GM19099 (cell line): Measurements from ENCODE around the gene TM4SF18.

Experiments
- POLR2A ChIP-seq: IDR thresholded peaks from 3 replicates; pipeline ENCODE4 v1.6.1; 2011; ENCODE audit warnings: low read depth; ENCODE audit not compliant: insufficient read length; ENCODE audit errors: extremely low read depth

The TM4SF18 gene, protein sequence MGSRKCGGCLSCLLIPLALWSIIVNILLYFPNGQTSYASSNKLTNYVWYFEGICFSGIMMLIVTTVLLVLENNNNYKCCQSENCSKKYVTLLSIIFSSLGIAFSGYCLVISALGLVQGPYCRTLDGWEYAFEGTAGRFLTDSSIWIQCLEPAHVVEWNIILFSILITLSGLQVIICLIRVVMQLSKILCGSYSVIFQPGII

DNA sequence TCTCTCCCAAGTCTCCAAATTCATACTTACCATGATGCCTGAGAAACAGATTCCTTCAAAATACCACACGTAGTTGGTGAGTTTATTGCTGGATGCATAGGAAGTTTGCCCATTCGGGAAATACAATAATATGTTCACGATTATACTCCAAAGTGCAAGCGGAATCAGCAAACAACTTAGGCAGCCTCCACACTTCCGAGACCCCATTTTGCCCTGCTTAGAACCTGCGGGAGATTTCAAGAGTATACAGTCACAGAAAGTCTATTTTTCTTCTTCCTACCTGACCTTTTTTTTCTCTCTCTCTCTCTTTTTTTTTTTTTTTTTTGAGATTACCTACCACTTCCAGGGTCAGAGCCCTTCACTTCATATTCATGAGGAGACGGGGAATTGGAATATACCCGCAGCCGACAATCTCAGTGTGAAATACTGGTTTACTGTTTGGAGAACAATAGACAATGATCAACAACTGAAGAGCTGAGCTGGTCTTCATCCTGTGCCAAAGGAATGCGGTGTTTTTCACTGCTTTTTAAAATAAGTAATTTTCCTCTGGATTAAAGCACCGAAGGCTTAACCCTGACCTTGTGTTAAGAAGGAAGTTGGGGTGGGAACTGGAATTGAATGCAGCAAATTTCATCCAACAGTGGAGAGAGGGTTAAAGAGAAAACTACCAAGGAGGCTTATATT lies at the start of gene TM4SF18:
Gene TM4SF18, minus strand, starts transcription at position 461 of the 684 bp plus-strand sequence. Its CDS starts 254 bp downstream, at position 207.
- no peak for TF ChIP-seq POLR2A

DNA sequence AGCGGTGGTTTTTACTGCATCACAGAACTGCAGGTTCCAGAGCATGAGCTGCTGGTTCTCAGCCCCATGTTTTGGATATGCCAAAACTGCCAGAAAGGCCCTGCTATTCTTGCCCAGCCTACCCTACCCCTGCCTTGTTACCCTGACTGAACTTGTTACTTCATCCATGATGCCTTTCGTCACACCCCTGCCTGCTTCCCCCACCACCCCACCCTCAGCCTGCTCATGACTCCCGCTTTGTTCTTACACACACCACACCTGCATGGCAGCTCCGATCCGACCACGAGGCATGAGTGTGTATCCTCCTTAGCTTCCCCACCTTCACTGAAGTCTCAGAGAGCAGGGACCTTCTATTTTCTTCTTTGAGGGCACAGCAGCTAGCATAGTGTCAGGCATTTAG lies 49.1 kb upstream of the TM4SF18 start:
- TF ChIP-seq POLR2A: no peak

DNA sequence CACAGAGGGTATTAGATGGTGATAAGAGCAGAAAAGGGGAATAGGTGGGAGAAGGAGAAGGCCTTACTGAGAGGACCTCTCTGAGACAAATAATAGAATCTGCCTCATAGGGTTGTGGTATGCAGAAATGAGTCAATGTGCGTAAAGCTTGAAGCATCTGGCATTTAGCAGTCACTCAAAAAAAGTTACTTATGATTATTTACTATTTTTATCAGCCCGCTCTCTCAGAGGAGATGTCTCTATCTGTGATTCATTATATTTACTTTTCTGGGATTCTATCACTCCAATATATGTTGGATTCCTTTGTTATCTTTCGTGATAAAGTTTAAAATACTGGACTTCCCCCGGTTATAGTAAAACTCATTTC lies 48.6 kb upstream of the TM4SF18 start:
- no peak for TF ChIP-seq POLR2A

DNA sequence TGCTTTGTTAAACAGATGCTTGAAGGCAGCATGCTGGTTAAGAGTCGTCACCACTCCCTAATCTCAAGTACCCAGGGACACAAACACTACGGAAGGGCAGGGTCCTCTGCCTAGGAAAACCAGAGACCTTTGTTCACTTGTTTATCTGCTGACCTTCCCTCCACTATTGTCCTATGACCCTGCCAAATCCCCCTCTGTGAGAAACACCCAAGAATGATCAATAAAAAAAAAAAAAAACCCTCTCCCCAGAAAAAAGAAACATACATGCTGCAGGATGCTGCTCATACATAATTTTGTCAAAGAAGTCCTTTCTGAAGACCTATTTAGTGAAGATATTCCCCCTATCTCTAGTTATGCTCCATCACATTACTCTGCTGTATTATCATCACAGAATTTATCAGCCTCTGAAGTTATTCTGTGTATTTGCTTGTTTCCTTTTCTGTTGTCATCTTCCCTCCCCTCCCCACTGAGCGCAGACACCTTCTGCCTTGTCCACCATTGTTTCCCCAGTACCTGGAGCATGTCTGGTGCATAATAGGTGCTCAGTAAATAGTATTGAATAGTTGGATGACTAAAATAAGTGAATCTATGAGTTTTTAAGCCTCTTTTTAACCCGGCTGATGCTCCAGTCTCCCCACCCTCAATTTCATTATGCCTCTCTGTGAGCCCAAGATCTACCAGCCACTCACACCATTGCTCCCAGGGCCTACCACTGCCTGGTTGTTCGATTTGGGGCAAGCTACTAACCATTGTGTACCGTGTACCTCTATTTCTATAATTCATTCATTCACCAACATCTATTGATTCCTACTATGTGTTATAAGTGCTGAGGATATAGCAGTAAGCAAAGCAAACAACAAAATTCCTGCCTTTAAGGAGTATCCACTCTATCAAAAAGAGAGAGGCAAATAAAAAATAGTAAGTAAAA lies 48.0 kb upstream of the TM4SF18 start:
- no peak for TF ChIP-seq POLR2A

DNA sequence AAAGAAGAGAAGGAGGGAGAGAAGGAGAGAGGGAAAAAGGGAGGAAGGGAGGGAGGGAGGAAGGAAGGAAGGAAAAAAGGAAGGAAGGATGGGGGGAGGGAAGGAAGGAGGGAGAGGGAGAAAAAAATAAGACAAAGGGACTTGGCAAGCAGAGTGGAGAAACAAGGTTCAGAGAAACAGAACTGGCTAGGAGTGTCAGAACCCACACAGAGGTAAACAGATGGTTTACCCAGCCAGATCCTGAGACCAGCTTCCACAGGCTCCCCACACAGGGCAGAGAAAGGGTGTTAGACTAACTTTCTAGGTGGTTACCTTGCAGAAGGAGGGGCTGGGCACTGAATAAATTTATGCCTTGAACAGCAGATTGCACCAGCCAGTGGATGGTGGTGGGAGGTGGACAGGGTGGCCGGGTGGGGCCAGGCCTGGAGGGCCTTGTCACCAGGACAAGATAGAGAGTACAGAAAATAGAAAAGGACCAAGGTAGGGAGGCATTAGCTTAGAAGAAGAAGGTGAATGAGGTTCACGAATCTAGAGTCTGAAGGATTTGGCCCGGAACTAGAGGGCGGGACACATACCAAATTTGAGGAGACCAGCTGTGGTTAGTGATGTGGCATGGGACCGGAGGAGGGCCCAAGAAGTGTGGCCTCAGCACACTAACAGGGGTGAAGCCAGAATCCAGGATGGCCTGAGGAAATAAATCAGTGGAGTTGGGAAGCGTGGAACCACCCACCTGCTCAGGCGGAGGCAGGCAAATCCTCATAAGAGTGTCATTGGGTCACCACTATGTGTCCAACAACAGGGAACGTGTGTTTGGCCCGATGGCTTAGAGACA lies 45.3 kb upstream of the TM4SF18 start:
- no peak for TF ChIP-seq POLR2A

DNA sequence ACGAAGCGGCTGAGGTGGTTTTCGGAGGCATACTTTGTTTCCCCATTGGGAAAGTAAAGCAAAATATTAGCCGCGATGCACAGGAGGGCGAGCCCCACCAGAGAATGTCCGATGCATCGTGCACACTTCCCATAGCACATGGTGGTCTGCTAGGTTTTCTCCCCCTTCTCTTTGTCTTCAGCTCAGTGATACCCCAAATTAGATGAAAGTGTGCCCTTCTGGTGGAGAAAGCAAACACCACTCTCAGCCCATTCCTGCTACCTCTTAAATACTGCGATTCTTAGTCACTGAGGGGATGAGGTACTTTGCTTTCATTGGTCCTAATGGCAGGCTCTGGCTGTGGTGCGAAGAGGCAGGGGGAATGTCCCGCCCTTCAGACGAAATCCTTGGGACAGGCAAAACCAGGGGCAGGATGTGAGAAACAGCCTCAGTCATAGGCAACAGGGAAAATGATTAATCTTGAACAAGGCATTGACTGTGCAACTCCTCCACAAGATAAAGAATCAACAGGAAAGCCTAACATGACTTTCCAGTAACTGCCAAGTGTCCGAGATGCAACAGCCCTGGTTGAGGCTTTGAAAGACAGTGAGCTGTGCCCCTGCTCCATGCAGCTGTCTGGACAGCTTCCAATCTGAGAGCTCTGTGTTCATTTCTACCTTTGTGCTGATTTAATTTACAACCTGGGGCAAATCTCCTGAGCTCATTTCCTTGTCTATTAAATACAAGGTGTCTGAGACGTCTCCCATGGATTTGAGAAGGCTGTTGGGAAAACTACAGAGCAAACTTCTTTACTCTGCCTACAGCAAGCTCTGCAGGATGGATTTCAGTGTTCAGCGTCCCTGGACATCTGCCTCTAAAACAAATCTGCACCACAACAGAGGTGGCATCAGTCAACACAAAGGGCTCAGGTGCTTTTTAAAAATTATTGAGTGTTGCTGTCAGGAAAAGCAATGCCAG lies 44.2 kb upstream of the TM4SF18 start, which contains the start of gene TM4SF1:
Gene TM4SF1, minus strand, starts transcription at position 242 of the 957 bp plus-strand sequence. Its CDS starts 102 bp downstream, at position 140.
- no peak for TF ChIP-seq POLR2A

DNA sequence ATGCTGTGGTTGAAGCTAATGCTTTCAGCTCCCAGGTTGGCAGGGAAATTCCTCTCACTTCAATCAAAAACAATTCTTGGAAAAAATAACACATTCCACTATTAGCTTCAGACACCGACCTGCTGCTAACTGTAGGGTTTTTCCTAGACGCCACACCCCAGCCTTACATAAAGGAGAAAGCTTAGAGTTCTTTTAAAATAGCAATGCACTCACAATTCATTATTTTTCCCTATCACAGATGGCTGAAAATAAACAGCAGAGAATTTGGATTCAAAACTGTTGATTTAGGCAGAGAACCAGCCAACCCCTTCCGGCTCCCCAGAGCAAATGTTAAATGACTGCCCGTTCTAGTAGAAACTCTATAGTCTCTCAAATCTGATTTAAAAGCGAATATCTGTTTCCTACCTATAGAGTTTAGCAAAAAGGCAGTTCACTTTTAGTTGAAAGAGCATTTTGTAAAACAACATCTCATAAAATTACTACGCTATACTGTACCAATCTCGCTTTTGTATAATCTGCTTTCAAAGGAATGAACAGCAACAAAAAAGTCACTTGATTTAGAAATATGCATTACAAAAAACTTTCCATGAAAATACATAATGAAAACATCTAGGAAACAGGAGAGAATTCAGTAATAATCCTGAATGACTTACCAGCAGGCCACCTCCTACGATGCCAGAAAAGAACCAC lies 43.4 kb upstream of the TM4SF18 start:
- TF ChIP-seq POLR2A: no peak

DNA sequence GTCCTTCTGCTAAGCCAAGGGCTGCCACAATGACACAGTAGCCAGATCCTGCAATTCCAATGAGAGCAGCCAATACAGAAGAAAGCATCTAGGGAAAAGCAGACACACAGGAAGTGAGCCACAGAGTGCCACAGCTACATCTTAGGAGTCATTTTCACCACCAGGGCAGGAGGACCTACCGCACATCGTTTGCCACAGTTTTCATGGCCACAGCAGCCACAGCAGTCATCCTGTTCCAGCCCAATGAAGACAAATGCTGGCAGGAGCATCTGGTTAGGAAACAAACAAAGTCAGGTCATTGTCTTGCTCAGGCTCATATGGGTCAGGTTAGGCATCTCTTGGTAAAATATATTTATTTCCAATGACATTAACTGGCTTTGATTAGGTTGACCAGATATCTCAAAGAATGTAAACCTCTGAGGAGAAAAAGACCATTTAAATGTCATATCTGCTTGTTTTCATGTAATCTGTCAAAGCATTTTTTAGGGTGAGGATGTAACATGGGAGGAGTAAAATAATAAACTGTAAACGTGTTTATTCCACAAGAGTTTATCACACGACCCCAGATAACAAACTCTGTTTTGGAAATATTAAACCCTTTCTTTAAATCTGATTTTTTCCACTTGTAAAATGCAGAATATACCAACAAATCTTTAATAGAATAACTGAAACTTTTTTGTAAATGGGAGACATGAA lies 42.2 kb upstream of the TM4SF18 start:
- TF ChIP-seq POLR2A: no peak

DNA sequence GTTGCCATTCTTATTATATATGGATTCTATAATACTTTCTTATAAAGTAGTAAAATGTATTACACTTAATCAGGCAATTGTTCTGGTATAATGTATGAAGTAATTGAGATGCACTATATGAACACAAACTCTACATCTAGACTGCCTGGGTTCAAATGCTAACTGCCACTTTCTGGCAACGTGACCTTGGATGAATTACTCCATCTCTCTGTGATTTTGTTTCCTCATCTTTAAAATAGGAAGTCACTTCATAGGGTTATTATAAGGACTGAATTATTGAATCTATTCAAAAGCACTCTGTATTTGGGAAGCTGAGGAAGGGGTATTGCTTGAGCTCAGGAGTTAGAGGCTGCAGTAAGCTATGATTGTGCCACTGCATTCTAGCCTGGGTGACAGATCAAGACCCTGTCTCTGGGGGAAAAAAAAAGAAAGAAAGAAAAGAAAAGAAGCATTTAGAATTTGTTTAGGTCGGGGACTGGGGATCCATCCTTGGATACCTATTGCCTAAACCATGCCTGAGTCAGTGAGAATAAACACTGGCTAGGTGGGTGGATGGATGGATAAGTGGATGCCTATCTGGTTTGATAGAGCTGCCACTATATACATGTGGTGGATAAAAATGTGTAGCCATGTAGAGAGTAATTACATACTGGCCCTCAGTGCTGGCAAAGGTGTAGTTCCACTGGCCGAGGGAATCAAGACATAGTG lies 41.5 kb upstream of the TM4SF18 start:
- TF ChIP-seq POLR2A: no peak

DNA sequence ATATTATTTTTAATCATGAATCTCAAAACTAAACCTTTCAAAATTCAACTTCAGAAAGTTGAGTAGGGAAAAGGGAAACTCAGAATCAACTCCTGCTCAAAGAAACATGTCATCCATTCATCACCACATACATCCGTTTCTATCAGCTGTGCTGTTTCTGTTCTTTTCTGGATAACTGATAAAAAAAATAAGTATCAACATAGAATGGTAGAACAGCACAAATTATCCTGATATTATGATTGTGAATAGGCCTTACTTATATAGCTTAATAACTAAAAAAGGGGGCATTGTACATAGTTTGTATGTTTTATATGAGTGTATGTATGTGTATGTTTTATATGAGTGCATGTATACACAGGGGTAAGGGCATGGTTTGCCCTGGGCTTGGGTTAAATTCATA lies 41.0 kb upstream of the TM4SF18 start:
- TF ChIP-seq POLR2A: no peak

DNA sequence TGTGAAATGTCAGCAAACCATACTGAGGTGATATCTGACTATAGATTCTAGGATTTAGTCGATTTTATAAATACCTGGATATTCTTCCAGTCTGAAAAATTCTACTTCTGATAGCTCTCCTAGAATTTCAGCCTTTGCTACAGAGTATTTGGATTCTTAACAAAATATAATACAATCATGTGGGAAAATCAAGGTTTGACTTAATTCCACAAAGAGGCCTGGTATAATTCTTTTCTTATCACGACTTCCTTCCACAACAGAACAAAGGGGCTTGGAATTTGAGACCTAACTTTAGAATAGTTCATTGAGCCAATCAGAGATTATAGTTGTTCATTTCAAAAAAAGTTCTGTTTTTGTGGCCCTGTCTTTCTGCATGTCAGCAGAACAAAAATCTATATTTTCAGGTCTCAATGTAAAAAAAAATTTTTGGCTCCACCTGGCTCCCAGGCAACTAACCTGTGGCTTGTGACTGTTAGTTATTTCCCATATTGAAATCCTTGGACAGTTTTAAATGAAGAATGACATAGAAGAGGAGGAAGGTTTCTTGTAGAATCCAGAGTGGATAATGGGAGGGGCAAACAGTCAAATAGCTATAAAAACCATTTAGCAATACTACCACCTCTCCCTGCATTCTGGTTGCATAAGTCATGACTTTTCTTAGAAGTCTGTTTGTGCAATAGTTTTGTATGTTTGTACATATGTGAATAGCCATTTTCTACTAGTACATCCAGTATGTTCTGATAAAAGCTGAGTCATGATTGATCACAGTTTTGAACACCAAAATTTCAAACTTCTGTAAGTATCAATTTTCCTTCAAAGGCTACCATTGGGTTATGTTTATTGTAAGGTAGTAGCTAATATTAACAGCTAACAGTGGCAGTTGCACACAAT lies 40.0 kb upstream of the TM4SF18 start:
- TF ChIP-seq POLR2A: no peak

DNA sequence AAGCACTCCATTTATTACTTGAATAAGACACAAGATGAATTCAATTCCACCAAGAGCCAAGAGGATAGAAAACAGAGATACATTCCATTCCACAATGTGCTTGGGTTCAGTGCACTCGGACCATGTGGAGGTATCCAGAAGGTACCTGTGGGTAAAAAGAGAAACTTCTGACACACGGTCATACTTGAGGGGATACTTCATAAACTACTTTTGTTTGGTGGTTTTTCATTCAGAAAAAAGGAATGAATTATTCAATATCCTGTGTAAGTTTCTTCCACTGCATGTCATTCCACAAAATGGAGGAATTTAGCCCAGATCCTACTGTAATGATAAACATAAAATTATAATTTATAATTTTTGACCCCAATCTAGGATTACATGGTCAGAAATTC lies 38.3 kb upstream of the TM4SF18 start:
- no peak for TF ChIP-seq POLR2A
